K562 (cell line): ENCODE data around the gene CCDC88A. TPM values are rescaled to one million over a fixed set of nuclear protein-coding genes. Genes with fewer than 3 reads are reported as not detected.
A peak's percentile ranks its signal among the peaks of the same experiment; 100 is the strongest.

Experiments used
- BCOR ChIP-seq: fragments of 450-650 bp; IDR thresholded peaks from 2 replicates; pipeline ENCODE4 v1.6.1; 2016
- CCAR2 ChIP-seq: fragments of 200-400 bp; formaldehyde crosslinking; IDR thresholded peaks from 2 replicates; pipeline ENCODE4 v1.6.1; 2017; ENCODE audit warnings: mild to moderate bottlenecking, low read depth, low read length
- CREM ChIP-seq: IDR thresholded peaks from 2 replicates; pipeline ENCODE4 v1.6.1; 2014; ENCODE audit warnings: antibody characterized with exemption, low read depth
- DACH1 ChIP-seq: fragments of 450-650 bp; IDR thresholded peaks from 2 replicates; pipeline ENCODE4 v1.6.1; 2018; ENCODE audit not compliant: partially characterized antibody
- MAZ ChIP-seq, 2 experiments: fragments of 450-650 bp in 1 of 2; sonication (generic) in 1 of 2; formaldehyde crosslinking; IDR thresholded peaks in 1 of 2; conservative IDR thresholded peaks in 1 of 2; 2 replicates each; pipeline versions ENCODE4 v1.4.0 to v1.5.0; 2020; ENCODE audit warnings: mild to moderate bottlenecking in 1 of 2, missing genetic modification reagents in 1 of 2
- NCOA1 ChIP-seq: fragments of 450-650 bp; IDR thresholded peaks from 2 replicates; pipeline ENCODE4 v1.6.1; 2016; ENCODE audit warnings: low read depth
- PHB ChIP-seq: fragments of 250-450 bp; sonication (Bioruptor Pico); IDR thresholded peaks from 2 replicates; pipeline ENCODE4 v1.5.0; 2021
- SMAD1 ChIP-seq: fragments of 150-350 bp; IDR thresholded peaks from 2 replicates; pipeline ENCODE4 v1.6.1; 2014; ENCODE audit warnings: low read length, low read depth; ENCODE audit not compliant: partially characterized antibody
- SMAD3 ChIP-seq: fragments of 450-650 bp; formaldehyde crosslinking; conservative IDR thresholded peaks from 2 replicates; pipeline ENCODE4 v1.4.0; 2020; ENCODE audit warnings: mild to moderate bottlenecking
- SRSF9 ChIP-seq: fragments of 200-400 bp; formaldehyde crosslinking; IDR thresholded peaks from 2 replicates; pipeline ENCODE4 v1.6.1; 2017; ENCODE audit warnings: low read depth, low read length, borderline replicate concordance
- XRCC5 ChIP-seq: fragments of 200-400 bp; formaldehyde crosslinking; IDR thresholded peaks from 2 replicates; pipeline ENCODE4 v1.6.1; 2017; ENCODE audit warnings: low read depth, mild to moderate bottlenecking, low read length
- ZEB2 ChIP-seq: fragments of 450-650 bp; IDR thresholded peaks from 2 replicates; pipeline ENCODE4 v1.6.1; 2016
- ZFP36 ChIP-seq: fragments of 150-350 bp; IDR thresholded peaks from 2 replicates; pipeline ENCODE4 v1.6.1; 2018; ENCODE audit warnings: low read length, low read depth; ENCODE audit not compliant: partially characterized antibody
- ZNF165 ChIP-seq: fragments of 250-450 bp; sonication (Bioruptor Pico); IDR thresholded peaks from 2 replicates; pipeline ENCODE4 v1.4.0; 2020; ENCODE audit warnings: borderline replicate concordance
- ZNF57 ChIP-seq: fragments of 450-650 bp; formaldehyde crosslinking; IDR thresholded peaks from 2 replicates; pipeline ENCODE4 v1.4.0; 2020; ENCODE audit warnings: mild to moderate bottlenecking, moderate library complexity
- ZNF764 ChIP-seq: fragments of 250-450 bp; sonication (Bioruptor Pico); IDR thresholded peaks from 2 replicates; pipeline ENCODE4 v1.4.0; 2020; ENCODE audit warnings: low read depth, mild to moderate bottlenecking, moderate library complexity
- ZZZ3 ChIP-seq: fragments of 450-650 bp; IDR thresholded peaks from 2 replicates; pipeline ENCODE4 v1.6.1; 2016; ENCODE audit warnings: antibody characterized with exemption, mild to moderate bottlenecking, moderate library complexity
- polyA plus RNA-seq, 8 experiments: library from polyadenylated mRNA; depleted of rRNA in 4 of 8; stranded (reverse) in 5 of 8; unstranded in 3 of 8; fragments of >200 nt; fragmentation: Nextera tagmentation in 2 of 8; fragmentation: Illumina TruSeq in 1 of 8; extraction: Ambion mirVana in 2 of 8; extraction: Trizol in 1 of 8; gene quantifications; 2 replicates each; pipeline versions ENCODE4 v1.2.1 to v1.2.3, GENCODE V29; 2011 to 2014; ENCODE audit warnings: inconsistent platforms in 1 of 8, missing spikeins in 1 of 8
- total RNA-seq, 7 experiments: library from RNA; depleted of rRNA in 6 of 7; stranded (reverse); fragments of >200 nt in 6 of 7; fragmentation: Illumina TruSeq in 2 of 7; extraction: Trizol in 2 of 7; gene quantifications; 2 replicates each; pipeline versions ENCODE4 v1.2.1 to v1.2.3, GENCODE V29; 2011 to 2021; ENCODE audit warnings: low replicate concordance in 1 of 7
- TF ChIP-seq, protein P1 (sequence below): sonication (generic); formaldehyde crosslinking; IDR thresholded peaks from 2 replicates; pipeline ENCODE4 v1.8.0; 2023; ENCODE audit warnings: mild to moderate bottlenecking, missing genetic modification reagents
- TF ChIP-seq, protein P2 (sequence below): fragments of 450-650 bp; IDR thresholded peaks from 2 replicates; pipeline ENCODE4 v1.6.1; 2016; ENCODE audit warnings: antibody characterized with exemption
- TF ChIP-seq, protein P3 (sequence below), 3 experiments: fragments of 200-800 bp in 1 of 3; fragments of 250-450 bp in 1 of 3; fragments of 450-650 bp in 1 of 3; sonication (Bioruptor Pico) in 1 of 3; sonication (Bioruptor generic) in 1 of 3; formaldehyde crosslinking in 1 of 3; IDR thresholded peaks; 2 replicates each; pipeline versions ENCODE4 v1.6.1 to v1.8.0; 2016 to 2022; ENCODE audit warnings: mild to moderate bottlenecking in 2 of 3, missing genetic modification characterization in 2 of 3, missing compliant biosample characterization in 1 of 3, moderate library complexity in 1 of 3

Gene CCDC88A
- total and polyA plus RNA-seq, 9 of the 15 experiments (the other 6 are each of a cell fraction or from before 2014, with no cell fraction given) = 29.3 to 102 (median 55.6) TPM

DNA sequence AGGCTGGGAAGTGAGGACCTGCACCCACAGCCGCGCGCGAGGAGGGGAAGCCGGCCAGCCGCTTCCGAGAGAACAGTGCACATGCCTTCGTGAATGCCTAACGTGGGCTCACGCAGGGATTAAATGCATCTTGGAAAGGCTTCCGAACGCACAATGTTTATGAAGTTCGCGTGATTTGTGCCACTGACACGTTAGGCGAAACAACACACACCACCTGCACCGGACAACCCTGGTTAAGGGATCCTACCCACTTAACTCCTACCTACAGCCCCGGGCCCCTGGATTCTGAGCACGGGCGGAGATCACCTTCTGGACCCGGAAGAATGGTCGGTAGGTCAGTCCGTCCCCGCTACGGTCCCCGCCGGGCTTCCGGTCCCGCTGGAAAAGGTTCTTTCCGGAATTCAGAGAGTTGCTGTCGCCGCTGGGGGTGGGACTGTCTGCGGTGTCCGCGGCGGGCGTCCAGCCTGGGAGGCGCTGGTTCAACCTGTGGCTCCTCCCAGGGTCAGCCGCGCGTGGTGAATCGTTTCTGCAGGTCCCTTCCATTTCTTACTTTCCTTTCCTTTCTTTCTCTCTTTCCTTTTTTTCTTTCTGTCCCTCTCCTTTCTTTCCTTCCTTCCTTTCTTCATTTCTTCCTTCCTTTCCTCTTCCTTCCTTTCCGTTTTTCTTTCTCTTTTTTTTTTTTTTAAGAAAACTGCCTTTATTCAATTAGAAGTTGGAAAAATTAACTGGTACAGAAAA, 150.6 kb downstream of the CCDC88A start, which contains the start of gene MTIF2 (continued):
- TF ChIP-seq ZNF764 (CRISPR knock-in tag) (peak; percentile 79), XRCC5 (peak; percentile 96), ZZZ3 (peak; percentile 55; the same call in 1 of the 2 replicates), PHB (CRISPR knock-in tag) (peak; percentile 82; the same call in 1 of the 2 replicates), ZFP36 (no peak), MAZ (CRISPR knock-in tag; conservative IDR thresholded peaks at IDR 0.05 in 1 of 2, IDR thresholded peaks at IDR 0.05 in 1 of 2) (peak; percentile 65 to 91; a peak in 2 of 4 replicates), SMAD3 (peak; percentile 18; the same call in 1 of the 2 replicates), CCAR2 (no peak), BCOR (peak; percentile 76), DACH1 (no peak), NCOA1 (peak; percentile 98), ZEB2 (peak; percentile 95), ZNF57 (CRISPR knock-in tag) (no peak), SRSF9 (no peak), SMAD1 (peak; percentile 71), ZNF165 (CRISPR knock-in tag) (no peak), CREM (peak; percentile 89)
- TF ChIP-seq, protein P1, sequence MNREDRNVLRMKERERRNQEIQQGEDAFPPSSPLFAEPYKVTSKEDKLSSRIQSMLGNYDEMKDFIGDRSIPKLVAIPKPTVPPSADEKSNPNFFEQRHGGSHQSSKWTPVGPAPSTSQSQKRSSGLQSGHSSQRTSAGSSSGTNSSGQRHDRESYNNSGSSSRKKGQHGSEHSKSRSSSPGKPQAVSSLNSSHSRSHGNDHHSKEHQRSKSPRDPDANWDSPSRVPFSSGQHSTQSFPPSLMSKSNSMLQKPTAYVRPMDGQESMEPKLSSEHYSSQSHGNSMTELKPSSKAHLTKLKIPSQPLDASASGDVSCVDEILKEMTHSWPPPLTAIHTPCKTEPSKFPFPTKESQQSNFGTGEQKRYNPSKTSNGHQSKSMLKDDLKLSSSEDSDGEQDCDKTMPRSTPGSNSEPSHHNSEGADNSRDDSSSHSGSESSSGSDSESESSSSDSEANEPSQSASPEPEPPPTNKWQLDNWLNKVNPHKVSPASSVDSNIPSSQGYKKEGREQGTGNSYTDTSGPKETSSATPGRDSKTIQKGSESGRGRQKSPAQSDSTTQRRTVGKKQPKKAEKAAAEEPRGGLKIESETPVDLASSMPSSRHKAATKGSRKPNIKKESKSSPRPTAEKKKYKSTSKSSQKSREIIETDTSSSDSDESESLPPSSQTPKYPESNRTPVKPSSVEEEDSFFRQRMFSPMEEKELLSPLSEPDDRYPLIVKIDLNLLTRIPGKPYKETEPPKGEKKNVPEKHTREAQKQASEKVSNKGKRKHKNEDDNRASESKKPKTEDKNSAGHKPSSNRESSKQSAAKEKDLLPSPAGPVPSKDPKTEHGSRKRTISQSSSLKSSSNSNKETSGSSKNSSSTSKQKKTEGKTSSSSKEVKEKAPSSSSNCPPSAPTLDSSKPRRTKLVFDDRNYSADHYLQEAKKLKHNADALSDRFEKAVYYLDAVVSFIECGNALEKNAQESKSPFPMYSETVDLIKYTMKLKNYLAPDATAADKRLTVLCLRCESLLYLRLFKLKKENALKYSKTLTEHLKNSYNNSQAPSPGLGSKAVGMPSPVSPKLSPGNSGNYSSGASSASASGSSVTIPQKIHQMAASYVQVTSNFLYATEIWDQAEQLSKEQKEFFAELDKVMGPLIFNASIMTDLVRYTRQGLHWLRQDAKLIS = 0 out of 2 replicates have a peak, but pooled peaks have one; percentile 84
- TF ChIP-seq, protein P2, sequence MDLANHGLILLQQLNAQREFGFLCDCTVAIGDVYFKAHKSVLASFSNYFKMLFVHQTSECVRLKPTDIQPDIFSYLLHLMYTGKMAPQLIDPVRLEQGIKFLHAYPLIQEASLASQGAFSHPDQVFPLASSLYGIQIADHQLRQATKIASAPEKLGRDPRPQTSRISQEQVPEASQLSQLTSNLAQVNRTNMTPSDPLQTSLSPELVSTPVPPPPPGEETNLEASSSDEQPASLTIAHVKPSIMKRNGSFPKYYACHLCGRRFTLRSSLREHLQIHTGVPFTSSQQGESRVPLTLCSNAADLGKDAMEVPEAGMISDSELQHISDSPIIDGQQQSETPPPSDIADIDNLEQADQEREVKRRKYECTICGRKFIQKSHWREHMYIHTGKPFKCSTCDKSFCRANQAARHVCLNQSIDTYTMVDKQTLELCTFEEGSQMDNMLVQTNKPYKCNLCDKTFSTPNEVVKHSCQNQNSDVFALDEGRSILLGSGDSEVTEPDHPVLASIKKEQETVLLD = no peak
- TF ChIP-seq, protein P3, sequence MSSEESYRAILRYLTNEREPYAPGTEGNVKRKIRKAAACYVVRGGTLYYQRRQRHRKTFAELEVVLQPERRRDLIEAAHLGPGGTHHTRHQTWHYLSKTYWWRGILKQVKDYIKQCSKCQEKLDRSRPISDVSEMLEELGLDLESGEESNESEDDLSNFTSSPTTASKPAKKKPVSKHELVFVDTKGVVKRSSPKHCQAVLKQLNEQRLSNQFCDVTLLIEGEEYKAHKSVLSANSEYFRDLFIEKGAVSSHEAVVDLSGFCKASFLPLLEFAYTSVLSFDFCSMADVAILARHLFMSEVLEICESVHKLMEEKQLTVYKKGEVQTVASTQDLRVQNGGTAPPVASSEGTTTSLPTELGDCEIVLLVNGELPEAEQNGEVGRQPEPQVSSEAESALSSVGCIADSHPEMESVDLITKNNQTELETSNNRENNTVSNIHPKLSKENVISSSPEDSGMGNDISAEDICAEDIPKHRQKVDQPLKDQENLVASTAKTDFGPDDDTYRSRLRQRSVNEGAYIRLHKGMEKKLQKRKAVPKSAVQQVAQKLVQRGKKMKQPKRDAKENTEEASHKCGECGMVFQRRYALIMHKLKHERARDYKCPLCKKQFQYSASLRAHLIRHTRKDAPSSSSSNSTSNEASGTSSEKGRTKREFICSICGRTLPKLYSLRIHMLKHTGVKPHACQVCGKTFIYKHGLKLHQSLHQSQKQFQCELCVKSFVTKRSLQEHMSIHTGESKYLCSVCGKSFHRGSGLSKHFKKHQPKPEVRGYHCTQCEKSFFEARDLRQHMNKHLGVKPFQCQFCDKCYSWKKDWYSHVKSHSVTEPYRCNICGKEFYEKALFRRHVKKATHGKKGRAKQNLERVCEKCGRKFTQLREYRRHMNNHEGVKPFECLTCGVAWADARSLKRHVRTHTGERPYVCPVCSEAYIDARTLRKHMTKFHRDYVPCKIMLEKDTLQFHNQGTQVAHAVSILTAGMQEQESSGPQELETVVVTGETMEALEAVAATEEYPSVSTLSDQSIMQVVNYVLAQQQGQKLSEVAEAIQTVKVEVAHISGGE (CRISPR knock-in tag; IDR thresholded peaks at IDR 0.05) = peak; percentile 96 to 100 (median 99)
